HepG2 (cell line): ENCODE data around the gene PIF1. TPM values are rescaled to one million over a fixed set of nuclear protein-coding genes. Genes with fewer than 3 reads are reported as not detected.

Experiments used
- AGO2 ChIP-seq: fragments of 200-400 bp; formaldehyde crosslinking; optimal IDR thresholded peaks from 2 replicates; pipeline ENCODE3; 2017; ENCODE audit warnings: mild to moderate bottlenecking, low read depth, low read length, moderate library complexity
- CBX2 ChIP-seq, 2 experiments: fragments of 200-600 bp in 1 of 2; sonication (generic); formaldehyde crosslinking in 1 of 2; IDR thresholded peaks; 2 replicates each; pipeline versions ENCODE4 v1.7.0 to v1.8.1; 2018 to 2022; ENCODE audit warnings: low read depth in 2 of 2, low read length in 1 of 2, mild to moderate bottlenecking in 1 of 2, missing genetic modification reagents in 1 of 2
- CERS6 ChIP-seq: sonication (generic); formaldehyde crosslinking; IDR thresholded peaks from 2 replicates; pipeline ENCODE4 v1.5.0; 2020; ENCODE audit warnings: missing genetic modification reagents
- GABPA ChIP-seq, 2 experiments: IDR thresholded peaks; 2 replicates each; pipeline ENCODE4 v1.6.1; 2011 to 2016; ENCODE audit warnings: low read depth in 2 of 2, low read length in 1 of 2, missing biosample characterization in 1 of 2, missing genetic modification characterization in 1 of 2
- GZF1 ChIP-seq: sonication (generic); formaldehyde crosslinking; IDR thresholded peaks from 2 replicates; pipeline ENCODE4 v1.5.1; 2020; ENCODE audit warnings: mild to moderate bottlenecking, missing genetic modification reagents
- HDAC1 ChIP-seq: sonication (generic); formaldehyde crosslinking; IDR thresholded peaks from 2 replicates; pipeline ENCODE4 v1.5.1; 2020; ENCODE audit warnings: mild to moderate bottlenecking, missing genetic modification reagents
- IRX3 ChIP-seq: sonication (generic); formaldehyde crosslinking; IDR thresholded peaks from 2 replicates; pipeline ENCODE4 v1.8.1; 2023; ENCODE audit warnings: mild to moderate bottlenecking, low read depth, missing genetic modification reagents, borderline replicate concordance
- KDM2A ChIP-seq: sonication (generic); formaldehyde crosslinking; IDR thresholded peaks from 2 replicates; pipeline ENCODE4 v1.4.0; 2020; ENCODE audit warnings: low read depth, missing genetic modification reagents, borderline replicate concordance
- MATR3 ChIP-seq: sonication (generic); formaldehyde crosslinking; IDR thresholded peaks from 2 replicates; pipeline ENCODE4 v1.4.0; 2020; ENCODE audit warnings: missing genetic modification reagents
- MEIS2 ChIP-seq: sonication (generic); formaldehyde crosslinking; IDR thresholded peaks from 2 replicates; pipeline ENCODE4 v1.9.0; 2021; ENCODE audit warnings: mild to moderate bottlenecking, missing genetic modification reagents
- NCOA5 ChIP-seq: sonication (generic); formaldehyde crosslinking; IDR thresholded peaks from 2 replicates; pipeline ENCODE4 v1.4.0; 2020; ENCODE audit warnings: missing genetic modification reagents
- RARA ChIP-seq: IDR thresholded peaks from 2 replicates; pipeline ENCODE4 v1.6.1; 2016; ENCODE audit warnings: missing genetic modification reagents, missing compliant biosample characterization
- RARG ChIP-seq: sonication (generic); formaldehyde crosslinking; IDR thresholded peaks from 2 replicates; pipeline ENCODE4 v1.4.0; 2020; ENCODE audit warnings: low read depth, mild to moderate bottlenecking, missing genetic modification reagents
- SAFB2 ChIP-seq: sonication (generic); formaldehyde crosslinking; IDR thresholded peaks from 2 replicates; pipeline ENCODE4 v1.5.1; 2020; ENCODE audit warnings: missing genetic modification reagents, low read depth, mild to moderate bottlenecking, borderline replicate concordance
- SALL1 ChIP-seq: sonication (generic); formaldehyde crosslinking; IDR thresholded peaks from 2 replicates; pipeline ENCODE4 v1.8.0; 2022; ENCODE audit warnings: mild to moderate bottlenecking, missing genetic modification reagents
- SAP130 ChIP-seq: IDR thresholded peaks from 2 replicates; pipeline ENCODE4 v1.6.1; 2016; ENCODE audit warnings: low read depth
- SIN3A ChIP-seq: IDR thresholded peaks from 2 replicates; pipeline ENCODE4 v1.6.1; 2011; ENCODE audit warnings: low read depth, mild to moderate bottlenecking, control low read depth, low read length, borderline replicate concordance
- SMAD3 ChIP-seq: sonication (generic); formaldehyde crosslinking; IDR thresholded peaks from 2 replicates; pipeline ENCODE4 v1.4.0; 2020; ENCODE audit warnings: missing genetic modification reagents
- ZFYVE20 ChIP-seq: sonication (generic); formaldehyde crosslinking; IDR thresholded peaks from 2 replicates; pipeline ENCODE4 v1.8.0; 2023; ENCODE audit warnings: low read depth, mild to moderate bottlenecking, moderate library complexity, missing genetic modification reagents, borderline replicate concordance
- ZNF256 ChIP-seq: sonication (generic); formaldehyde crosslinking; conservative IDR thresholded peaks from 2 replicates; pipeline ENCODE4 v1.4.0; 2020; ENCODE audit warnings: missing genetic modification reagents
- ZNF331 ChIP-seq: sonication (generic); formaldehyde crosslinking; IDR thresholded peaks from 2 replicates; pipeline ENCODE4 v1.4.0; 2020; ENCODE audit warnings: missing genetic modification reagents
- ZNF652 ChIP-seq: IDR thresholded peaks from 2 replicates; pipeline ENCODE4 v1.6.1; 2016; ENCODE audit warnings: low read depth, borderline replicate concordance
- ZNF687 ChIP-seq: sonication (generic); formaldehyde crosslinking; IDR thresholded peaks from 2 replicates; pipeline ENCODE4 v1.5.1; 2020; ENCODE audit warnings: mild to moderate bottlenecking, missing genetic modification reagents, moderate library complexity
- ZNF746 ChIP-seq: sonication (generic); formaldehyde crosslinking; IDR thresholded peaks from 2 replicates; pipeline ENCODE4 v1.8.0; 2022; ENCODE audit warnings: mild to moderate bottlenecking, missing genetic modification reagents
- polyA plus RNA-seq, 8 experiments: library from polyadenylated mRNA; depleted of rRNA in 3 of 8; stranded (reverse) in 7 of 8; unstranded in 1 of 8; fragments of >200 nt; fragmentation: Illumina TruSeq in 4 of 8; extraction: Trizol in 4 of 8; gene quantifications; 2 replicates each; pipeline versions ENCODE4 v1.2.1 to v1.2.3, GENCODE V29; 2011 to 2016; ENCODE audit warnings: low read depth in 4 of 8, missing spikeins in 1 of 8, mixed read lengths in 1 of 8; ENCODE audit not compliant: insufficient read depth in 1 of 8
- total RNA-seq, 5 experiments: library from RNA; depleted of rRNA; stranded (reverse); fragments of >200 nt; fragmentation: Illumina TruSeq; extraction: Trizol; gene quantifications; 2 replicates each; pipeline ENCODE4 v1.2.3, GENCODE V29; 2016; ENCODE audit warnings: low read depth in 1 of 5

PIF1 gene
- total and polyA plus RNA-seq, 2 of the 13 experiments (the other 11 are each of a cell fraction or from before 2014, with no cell fraction given), result 18.5 to 19.7 TPM

GRCh38 chr15:64841344-64842095, 16.1 kb upstream of the PIF1 start, which contains the start of gene PLEKHO2 (continued):
- peak; percentile 47; the same call in 1 of the 2 replicates for TF ChIP-seq SAFB2 (CRISPR knock-in tag)
- no peak for TF ChIP-seq MATR3 (CRISPR knock-in tag)
- no peak for TF ChIP-seq CBX2 (IDR thresholded peaks at IDR 0.05; ENCODE audit: low read depth, low read length)
- TF ChIP-seq CBX2 (CRISPR knock-in tag; IDR thresholded peaks at IDR 0.05; ENCODE audit: low read depth), result no peak
- TF ChIP-seq MEIS2, result no peak; the same call in 1 of the 2 replicates
- TF ChIP-seq NCOA5 (CRISPR knock-in tag), result no peak
- TF ChIP-seq ZNF331 (CRISPR knock-in tag), result 0 out of 2 replicates have a peak, but pooled peaks have one; percentile 5
- TF ChIP-seq GABPA (IDR thresholded peaks at IDR 0.05; ENCODE audit: low read depth, low read length), result peak; percentile 40
- TF ChIP-seq GABPA (CRISPR knock-in tag; IDR thresholded peaks at IDR 0.05; ENCODE audit: low read depth), result peak; percentile 69
- TF ChIP-seq ZNF256 (CRISPR knock-in tag), result no peak
- TF ChIP-seq ZNF746, result no peak
- peak; percentile 37 for TF ChIP-seq SAP130 (CRISPR knock-in tag)
- TF ChIP-seq SMAD3 (CRISPR knock-in tag), result 0 out of 2 replicates have a peak, but pooled peaks have one; percentile 12
- no peak for TF ChIP-seq RARA (CRISPR knock-in tag)
- TF ChIP-seq RARG, result no peak
- peak; percentile 69 for TF ChIP-seq KDM2A
- peak; percentile 73 for TF ChIP-seq ZNF687 (CRISPR knock-in tag)
- TF ChIP-seq AGO2, result peak; percentile 57
- TF ChIP-seq SIN3A, result peak; percentile 73; the same call in 1 of the 2 replicates
- TF ChIP-seq IRX3 (CRISPR knock-in tag), result 0 out of 2 replicates have a peak, but pooled peaks have one; percentile 47
- TF ChIP-seq ZNF652, result no peak
- TF ChIP-seq HDAC1 (CRISPR knock-in tag), result peak; percentile 53; the same call in 1 of the 2 replicates
- no peak for TF ChIP-seq ZFYVE20 (CRISPR knock-in tag)
- TF ChIP-seq CERS6 (CRISPR knock-in tag), result no peak
- 0 out of 2 replicates have a peak, but pooled peaks have one; percentile 38 for TF ChIP-seq SALL1
- TF ChIP-seq GZF1 (CRISPR knock-in tag), result no peak
